GM12875 (cell line): ENCODE data around the gene DDO.

ENCODE experiments used
- H3K4me3 ChIP-seq: one replicate; pipeline ENCODE4 v1.5.1; 2011; ENCODE audit warnings: low read depth, low read length, control low read depth
- TF ChIP-seq, protein P1 (sequence below): IDR thresholded peaks from 2 replicates; pipeline ENCODE4 v1.5.1; 2011; ENCODE audit warnings: low read depth, mild to moderate bottlenecking, control low read depth, inconsistent platforms, low read length, moderate library complexity, borderline replicate concordance; ENCODE audit not compliant: insufficient read depth

Gene DDO

GRCh38 chr6:110404607-110405006 is 10.8 kb downstream of the DDO start:
- H3K4me3 ChIP-seq = no peak overlapping the region

GRCh38 chr6:110401585-110402176 is 13.7 kb downstream of the DDO start:
- H3K4me3 ChIP-seq = no peak overlapping the region
- TF ChIP-seq, protein P1, sequence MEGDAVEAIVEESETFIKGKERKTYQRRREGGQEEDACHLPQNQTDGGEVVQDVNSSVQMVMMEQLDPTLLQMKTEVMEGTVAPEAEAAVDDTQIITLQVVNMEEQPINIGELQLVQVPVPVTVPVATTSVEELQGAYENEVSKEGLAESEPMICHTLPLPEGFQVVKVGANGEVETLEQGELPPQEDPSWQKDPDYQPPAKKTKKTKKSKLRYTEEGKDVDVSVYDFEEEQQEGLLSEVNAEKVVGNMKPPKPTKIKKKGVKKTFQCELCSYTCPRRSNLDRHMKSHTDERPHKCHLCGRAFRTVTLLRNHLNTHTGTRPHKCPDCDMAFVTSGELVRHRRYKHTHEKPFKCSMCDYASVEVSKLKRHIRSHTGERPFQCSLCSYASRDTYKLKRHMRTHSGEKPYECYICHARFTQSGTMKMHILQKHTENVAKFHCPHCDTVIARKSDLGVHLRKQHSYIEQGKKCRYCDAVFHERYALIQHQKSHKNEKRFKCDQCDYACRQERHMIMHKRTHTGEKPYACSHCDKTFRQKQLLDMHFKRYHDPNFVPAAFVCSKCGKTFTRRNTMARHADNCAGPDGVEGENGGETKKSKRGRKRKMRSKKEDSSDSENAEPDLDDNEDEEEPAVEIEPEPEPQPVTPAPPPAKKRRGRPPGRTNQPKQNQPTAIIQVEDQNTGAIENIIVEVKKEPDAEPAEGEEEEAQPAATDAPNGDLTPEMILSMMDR = no peak

More at GRCh38 chr6:110404607-110405006, 10.8 kb downstream of the DDO start:
- TF ChIP-seq, protein P1 = no peak

DNA sequence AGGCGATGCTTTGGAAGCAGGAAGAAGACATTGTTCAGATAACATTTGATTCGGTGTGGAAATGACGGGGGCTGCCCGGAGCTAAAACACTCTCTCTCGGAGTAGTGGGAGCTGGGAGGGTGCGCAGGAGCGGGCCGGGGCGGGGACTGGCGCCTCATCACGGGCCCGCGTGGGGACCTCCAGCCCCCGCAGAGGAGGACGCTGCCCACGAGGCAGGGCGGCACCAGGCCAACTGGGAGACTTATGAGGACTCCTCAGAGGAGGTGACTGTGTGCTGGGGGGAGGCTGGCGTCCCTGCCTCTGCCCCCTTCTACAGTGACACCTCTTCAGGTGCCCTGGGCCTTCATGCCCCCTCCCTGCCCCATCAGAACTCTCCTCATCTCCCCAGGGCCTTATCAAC is 15.2 kb downstream of the DDO start:
- H3K4me3 ChIP-seq = no peak overlapping the region

GRCh38 chr6:110399219-110400071 is 15.9 kb downstream of the DDO start:
- H3K4me3 ChIP-seq = no peak overlapping the region
- TF ChIP-seq, protein P1 = no peak

More for the DNA sequence above, 15.2 kb downstream of the DDO start:
- TF ChIP-seq, protein P1 = no peak

- no peak overlapping the region for H3K4me3 ChIP-seq
- TF ChIP-seq, protein P1 = no peak
Measured at GRCh38 chr6:110398778-110399177, 16.6 kb downstream of the DDO start.

- H3K4me3 ChIP-seq = no peak overlapping the region
- TF ChIP-seq, protein P1 = no peak
Measured at GRCh38 chr6:110395221-110395620, 20.2 kb downstream of the DDO start.

GRCh38 chr6:110394409-110394808 is 21.0 kb downstream of the DDO start:
- no peak overlapping the region for H3K4me3 ChIP-seq
- TF ChIP-seq, protein P1 = no peak
